ENCODE results near the gene POLA1.
A peak's percentile ranks its signal among the peaks of the same experiment; 100 is the strongest.
"Not testable (repeated sequence)": the region's sequence is repeated elsewhere in the genome, so short reads cannot be mapped to it uniquely, and the experiment has no call there.

The POLA1 gene, protein sequence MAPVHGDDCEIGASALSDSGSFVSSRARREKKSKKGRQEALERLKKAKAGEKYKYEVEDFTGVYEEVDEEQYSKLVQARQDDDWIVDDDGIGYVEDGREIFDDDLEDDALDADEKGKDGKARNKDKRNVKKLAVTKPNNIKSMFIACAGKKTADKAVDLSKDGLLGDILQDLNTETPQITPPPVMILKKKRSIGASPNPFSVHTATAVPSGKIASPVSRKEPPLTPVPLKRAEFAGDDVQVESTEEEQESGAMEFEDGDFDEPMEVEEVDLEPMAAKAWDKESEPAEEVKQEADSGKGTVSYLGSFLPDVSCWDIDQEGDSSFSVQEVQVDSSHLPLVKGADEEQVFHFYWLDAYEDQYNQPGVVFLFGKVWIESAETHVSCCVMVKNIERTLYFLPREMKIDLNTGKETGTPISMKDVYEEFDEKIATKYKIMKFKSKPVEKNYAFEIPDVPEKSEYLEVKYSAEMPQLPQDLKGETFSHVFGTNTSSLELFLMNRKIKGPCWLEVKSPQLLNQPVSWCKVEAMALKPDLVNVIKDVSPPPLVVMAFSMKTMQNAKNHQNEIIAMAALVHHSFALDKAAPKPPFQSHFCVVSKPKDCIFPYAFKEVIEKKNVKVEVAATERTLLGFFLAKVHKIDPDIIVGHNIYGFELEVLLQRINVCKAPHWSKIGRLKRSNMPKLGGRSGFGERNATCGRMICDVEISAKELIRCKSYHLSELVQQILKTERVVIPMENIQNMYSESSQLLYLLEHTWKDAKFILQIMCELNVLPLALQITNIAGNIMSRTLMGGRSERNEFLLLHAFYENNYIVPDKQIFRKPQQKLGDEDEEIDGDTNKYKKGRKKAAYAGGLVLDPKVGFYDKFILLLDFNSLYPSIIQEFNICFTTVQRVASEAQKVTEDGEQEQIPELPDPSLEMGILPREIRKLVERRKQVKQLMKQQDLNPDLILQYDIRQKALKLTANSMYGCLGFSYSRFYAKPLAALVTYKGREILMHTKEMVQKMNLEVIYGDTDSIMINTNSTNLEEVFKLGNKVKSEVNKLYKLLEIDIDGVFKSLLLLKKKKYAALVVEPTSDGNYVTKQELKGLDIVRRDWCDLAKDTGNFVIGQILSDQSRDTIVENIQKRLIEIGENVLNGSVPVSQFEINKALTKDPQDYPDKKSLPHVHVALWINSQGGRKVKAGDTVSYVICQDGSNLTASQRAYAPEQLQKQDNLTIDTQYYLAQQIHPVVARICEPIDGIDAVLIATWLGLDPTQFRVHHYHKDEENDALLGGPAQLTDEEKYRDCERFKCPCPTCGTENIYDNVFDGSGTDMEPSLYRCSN (N-terminal part only)

DNA sequence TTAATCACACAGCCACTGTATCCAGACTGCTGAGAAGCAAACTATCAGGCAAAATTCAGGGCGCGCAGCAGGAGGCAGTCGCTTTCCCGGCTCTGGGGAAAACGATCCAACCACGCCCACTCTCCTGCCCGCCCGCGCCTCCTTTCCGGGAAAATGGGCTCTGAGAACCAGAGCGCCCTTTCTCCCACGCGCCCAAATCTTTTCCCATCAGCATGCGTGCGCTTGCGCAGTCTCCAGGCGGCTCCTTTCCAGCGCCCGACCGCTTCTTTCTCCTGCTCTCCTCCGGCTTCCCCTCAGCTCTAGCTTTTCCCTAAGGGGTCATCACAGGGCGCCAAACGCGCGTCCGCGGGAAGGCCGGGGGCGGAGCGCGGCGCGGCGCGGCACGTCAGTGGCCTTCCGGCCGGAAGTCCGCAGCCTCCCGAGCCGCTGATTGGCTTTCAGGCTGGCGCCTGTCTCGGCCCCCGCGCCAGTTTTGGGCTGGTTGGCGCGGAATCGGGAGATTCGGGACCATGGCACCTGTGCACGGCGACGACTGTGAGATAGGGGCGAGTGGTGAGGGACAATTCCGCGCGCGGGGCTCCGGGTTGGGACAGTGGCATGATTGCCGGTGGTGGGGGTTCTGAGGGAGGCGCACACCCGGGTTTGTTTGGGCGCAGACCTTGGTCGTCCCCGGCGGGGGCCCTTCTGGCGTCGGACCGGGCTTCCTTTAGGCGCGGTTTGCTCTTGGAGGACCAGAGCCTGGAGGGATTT is at the start of gene POLA1:
POLA1 (plus strand) TSS at position 466 of the 750 bp plus-strand sequence; CDS start at position 510, 44 bp downstream.
- DNase-seq: peak; percentile 98

GRCh38 chrX:24646006-24646405 is 47.7 kb upstream of the POLA1 start:
- peak; percentile 13 for DNase-seq

DNA sequence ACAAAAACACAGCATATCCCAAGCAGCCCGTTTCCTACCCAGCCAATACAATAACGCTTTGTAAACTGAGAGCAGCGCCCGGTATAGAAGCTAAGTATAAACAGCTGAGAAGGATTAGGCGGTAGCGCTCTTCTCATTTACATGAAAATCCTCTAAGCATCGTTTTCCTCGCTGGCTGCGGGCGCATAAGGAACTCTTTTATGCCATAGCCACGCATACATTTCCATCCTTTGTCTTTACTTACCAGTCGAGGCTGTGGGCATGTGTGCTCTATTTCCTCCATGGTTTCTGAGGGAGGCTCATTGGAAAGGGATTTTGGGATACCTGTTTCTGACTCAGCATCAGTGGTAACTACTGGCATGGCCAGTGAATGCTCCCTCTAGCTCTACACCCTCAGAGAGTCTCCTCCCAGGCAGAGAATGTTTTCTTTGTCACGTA is 47.0 kb upstream of the POLA1 start:
- peak; percentile 77 for DNase-seq

GRCh38 chrX:24647257-24648058 is 46.3 kb upstream of the POLA1 start, which contains the start of gene PCYT1B:
Gene PCYT1B (minus strand): TSS chrX:24647347. CDS start chrX:24647105, 242 bp downstream.
- DNase-seq: peak; percentile 96

GRCh38 chrX:24648495-24648894 is 45.2 kb upstream of the POLA1 start:
- DNase-seq: peak; percentile 11

GRCh38 chrX:24651783-24652182 is 41.9 kb upstream of the POLA1 start:
- DNase-seq: no peak

GRCh38 chrX:24655679-24656078 is 38.0 kb upstream of the POLA1 start:
- DNase-seq: not testable (repeated sequence)

DNA sequence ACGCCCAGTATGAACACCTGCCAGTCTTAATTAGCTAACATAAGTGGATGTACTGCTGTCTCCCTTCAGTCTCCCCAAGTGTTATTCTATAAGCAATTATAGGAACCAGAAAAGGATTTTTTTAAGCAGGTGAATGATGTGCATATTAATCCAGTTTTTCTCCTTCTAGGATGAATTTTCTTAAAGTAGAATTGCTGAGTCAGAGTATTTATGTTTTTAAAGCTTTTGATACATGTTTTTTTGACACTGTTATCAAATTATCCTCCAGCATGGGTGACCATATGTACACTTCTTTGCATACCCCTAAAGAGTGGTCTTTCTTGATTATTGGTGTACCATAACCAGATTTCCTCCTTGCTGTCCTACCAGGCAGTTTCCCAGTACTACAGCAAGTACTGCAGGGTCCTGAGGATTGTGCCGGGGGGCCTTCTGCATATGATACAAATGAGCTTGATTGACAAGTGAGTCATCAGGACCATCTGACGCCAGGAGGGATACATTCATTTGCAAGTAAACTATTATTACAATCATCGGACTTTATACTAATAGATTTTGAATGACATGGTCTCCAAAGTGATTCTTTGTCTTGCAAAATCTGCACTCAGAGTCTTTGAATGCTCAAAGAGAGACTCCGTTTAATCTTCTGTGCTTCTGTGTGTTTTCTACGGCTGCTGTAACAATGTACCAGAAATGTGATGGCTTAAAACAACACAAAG is 35.9 kb upstream of the POLA1 start:
- DNase-seq: peak; percentile 26

DNA sequence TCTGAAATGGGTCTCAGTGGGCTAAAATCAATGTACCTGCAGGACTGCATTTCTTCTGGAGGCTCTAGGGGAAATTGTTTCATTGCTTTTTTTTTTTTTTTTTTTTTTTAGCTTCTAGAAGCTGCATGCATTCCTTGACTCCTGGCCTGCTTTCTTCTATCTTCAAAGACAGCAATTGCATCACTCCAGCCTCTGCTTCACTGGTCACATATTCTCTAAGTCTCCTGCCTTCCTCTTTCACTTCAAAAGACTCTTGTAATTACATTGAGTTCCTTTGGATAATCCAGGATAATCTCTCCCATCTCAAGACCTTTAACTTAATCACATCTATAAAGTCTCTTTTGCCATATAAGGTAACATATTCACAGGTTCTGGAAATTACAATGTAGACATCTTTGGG is 35.3 kb upstream of the POLA1 start:
- no peak for DNase-seq

DNA sequence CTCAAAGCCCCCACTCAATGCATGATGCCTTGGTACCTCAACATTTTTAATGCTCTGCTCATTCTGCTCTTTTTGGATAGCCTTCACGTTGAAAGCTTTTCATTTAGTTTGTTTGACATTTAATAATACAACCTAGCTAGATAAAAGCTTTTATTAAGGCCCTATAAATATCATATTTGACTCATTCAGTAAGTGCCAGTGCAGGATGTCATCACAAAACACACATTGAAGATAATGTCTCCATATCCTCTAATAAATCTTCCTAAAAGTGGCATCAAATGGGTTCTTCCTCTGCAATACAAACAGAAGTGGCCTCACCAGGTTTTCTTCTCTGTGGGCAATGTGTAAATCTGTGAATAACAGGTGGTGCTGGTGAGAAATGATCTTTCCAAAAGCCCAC is 34.6 kb upstream of the POLA1 start:
- peak; percentile 14 for DNase-seq

DNA sequence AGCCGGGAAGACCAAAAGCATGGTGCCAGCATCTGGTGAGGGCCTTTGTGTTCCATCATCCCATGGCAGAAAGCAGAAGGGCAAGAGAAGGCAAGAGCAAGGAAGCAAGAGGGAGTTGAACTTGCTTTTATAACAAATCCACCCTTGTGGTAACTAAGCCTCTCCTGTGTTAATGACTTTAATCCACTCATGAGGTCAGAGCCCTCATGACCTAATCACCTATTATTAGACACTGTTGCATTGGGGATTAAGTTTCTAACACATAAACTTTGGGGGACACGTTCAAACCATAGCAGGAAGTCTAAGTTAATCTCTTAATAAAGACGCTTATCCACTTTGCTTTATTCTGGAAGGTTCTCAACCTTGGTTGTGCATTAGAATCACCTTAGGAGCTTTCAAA is 34.1 kb upstream of the POLA1 start:
- DNase-seq: no peak

DNA sequence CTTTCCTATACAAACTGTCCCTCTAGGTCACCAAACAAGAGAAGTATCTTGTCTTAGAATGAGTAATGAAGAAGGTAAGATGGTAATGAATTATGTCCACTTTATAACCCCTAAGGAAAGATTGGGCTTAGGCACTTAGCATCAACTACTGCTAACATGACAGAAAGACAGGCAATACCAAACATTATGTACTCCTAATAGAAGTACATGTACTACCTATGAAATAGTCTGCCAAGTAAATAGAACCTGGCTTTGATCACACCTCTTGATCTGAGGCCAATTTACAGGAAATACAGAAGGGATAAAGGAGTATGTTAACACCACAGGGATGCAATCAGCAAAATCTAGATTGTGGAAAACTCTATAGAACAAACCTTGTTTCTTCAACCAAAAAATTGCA is 32.4 kb upstream of the POLA1 start:
- no peak for DNase-seq

DNA sequence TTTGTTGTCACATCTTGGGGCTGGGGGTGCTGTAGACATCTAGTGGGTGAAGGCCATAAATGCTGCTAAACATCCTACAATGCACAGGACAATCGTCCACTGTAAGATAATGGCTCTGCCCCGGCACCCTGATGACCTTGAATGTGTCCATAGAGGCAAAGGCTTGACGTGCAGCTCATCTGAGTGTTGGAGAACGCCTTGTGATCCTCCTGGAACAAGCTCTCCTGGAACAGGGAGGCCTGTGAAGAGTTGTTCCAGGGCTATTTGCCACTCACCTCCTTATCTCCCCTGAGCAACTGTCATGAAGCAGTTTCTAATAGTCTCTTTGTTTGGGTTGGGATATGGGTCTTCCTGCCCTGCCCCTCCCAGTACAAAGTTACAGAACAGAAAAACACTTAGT is 31.4 kb upstream of the POLA1 start:
- no peak for DNase-seq

DNA sequence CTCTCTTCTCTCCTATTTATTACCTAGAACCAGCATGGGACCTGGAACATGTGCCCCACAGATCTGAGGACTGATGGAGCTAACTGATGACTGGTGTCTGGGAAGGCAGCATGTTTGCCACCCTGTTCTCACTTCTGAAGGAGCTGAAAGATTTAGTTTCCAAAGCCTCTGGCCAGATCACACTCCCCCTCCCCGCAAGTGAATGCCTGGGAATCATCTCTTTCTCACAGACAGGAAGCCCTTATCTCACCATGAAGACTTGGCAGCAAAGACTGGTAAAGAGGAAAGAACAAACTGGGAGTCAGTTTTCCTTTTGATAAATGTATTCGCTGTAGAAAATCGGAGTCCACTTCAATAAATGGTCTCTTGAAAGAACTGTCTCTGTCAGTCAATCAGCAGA is 25.6 kb upstream of the POLA1 start:
- no peak for DNase-seq

- no peak for DNase-seq
These were observed 21.0 kb upstream of the POLA1 start for GRCh38 chrX:24672701-24673190.

DNA sequence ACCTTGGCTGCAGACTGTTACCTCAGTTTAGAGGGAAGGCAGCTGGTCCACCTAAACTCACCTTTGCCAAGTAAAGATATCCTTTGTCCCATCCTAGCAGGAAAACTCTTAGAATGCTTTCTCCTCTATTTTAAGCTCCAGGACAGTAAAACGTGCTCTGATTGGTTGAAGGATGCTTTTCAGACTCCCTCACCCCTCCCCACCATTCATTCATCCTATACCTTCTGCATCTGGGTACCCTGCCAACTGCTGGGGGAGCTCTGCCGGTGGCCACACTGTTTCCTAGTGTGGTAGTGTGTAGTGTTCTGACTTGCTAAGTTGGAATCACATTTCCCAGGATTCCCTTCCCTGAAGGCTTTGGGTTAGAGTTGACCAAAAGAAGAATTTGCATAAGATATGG is 20.3 kb upstream of the POLA1 start:
- no peak for DNase-seq

DNA sequence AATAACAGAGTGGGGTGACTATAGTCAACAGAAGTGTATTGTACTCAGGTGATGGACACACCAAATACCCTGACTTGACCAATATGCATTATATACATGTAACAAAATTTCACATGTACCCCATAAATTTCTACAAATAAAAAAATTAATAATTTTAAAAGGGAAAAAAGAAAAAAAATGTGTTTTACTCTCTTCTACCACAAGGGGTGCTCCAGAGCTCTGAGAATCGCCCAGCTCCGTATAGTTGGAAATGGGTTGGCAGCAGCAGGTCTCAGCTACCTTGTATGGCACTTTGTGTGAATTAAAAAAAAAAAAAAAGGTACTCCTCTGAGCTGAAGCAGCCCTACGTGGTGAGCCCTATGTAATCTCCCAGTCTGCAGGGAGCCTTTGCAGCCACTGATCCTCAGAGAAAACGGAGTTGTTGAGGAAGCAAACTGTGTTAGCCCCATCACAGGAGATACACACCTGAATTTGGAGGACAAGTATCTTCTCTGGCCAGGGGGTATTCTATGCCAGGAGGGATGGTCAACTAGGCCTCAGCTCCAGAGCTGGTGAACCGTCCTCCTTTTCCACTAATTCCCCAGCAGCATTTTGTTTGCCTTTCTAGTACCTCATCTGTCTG is 17.2 kb upstream of the POLA1 start:
- DNase-seq: peak; percentile 26

- no peak for DNase-seq
These were observed 10.8 kb upstream of the POLA1 start for GRCh38 chrX:24682739-24683432.

DNA sequence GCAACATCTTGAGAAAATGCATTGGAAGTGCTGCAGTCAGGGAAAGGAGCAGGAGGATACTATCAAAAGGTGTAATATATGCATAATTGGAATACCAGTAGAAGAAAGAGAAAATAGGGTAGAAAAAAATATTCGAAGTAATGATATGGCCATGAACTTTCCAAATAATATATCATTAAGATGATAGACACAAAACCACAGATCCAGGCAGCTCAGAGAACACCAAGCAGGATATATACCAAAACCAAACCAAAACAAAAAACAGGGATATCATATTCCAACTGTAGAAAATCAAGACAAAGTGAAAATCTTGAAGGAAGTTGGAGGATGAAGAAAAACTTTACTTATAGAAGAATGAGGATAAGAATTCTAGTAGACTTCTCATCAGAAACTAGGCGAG is 9.7 kb upstream of the POLA1 start:
- DNase-seq: no peak

All from NCI-H69 (cell line).